IMR-90 (cell line): ENCODE results near the gene ATP2C2. TPM values are rescaled to one million over a fixed set of nuclear protein-coding genes. Genes with fewer than 3 reads are reported as not detected.

ENCODE experiments used
- ATAC-seq: fragments of 200-7000 bp; cut with Tn5 transposase; 2 replicates; pipeline ENCODE4 v1.9.1; 2020; ENCODE audit warnings: low read depth, mild to moderate bottlenecking, moderate library complexity
- BruUV-seq: library from RNA; stranded (reverse); fragments of 400-500 nt; replicated peaks from 2 replicates; lab custom pipeline; 2021; lab: Mats Ljungman, UMichigan
- CTCF ChIA-PET: fragments of 300-600 bp; formaldehyde crosslinking; extraction: SDS; loops from one replicate; lab custom pipeline; 2021; ENCODE audit warnings: antibody characterized with exemption; lab: Yijun Ruan, JAX
- POLR2A ChIA-PET: fragments of 300-600 bp; sonication (Branson Sonifier 250); formaldehyde crosslinking; loops from one replicate; lab custom pipeline; 2022; ENCODE audit warnings: antibody characterized with exemption; ENCODE audit not compliant: unreplicated experiment; lab: Charles Lee
- DNase-seq: peaks from one replicate; pipeline ENCODE4 v3.0.0; 2013
- H2AFZ ChIP-seq: replicated peaks from 2 replicates; pipeline ENCODE3; 2013; ENCODE audit warnings: low read length, mild to moderate bottlenecking; ENCODE audit not compliant: poor library complexity
- H2AK5ac ChIP-seq: 2 replicates; pipeline ENCODE4 v1.6.1; 2013; ENCODE audit warnings: low read depth, low read length, inconsistent platforms
- H2AK9ac ChIP-seq: replicated peaks from 2 replicates; pipeline ENCODE3; 2013; ENCODE audit warnings: mild to moderate bottlenecking, low read depth, low read length, moderate library complexity; ENCODE audit not compliant: poor library complexity
- H2BK120ac ChIP-seq: 2 replicates; pipeline ENCODE4 v1.6.1; 2013; ENCODE audit warnings: low read depth, low read length, inconsistent platforms
- H2BK15ac ChIP-seq: 3 replicates; pipeline ENCODE4 v1.6.1; 2013; ENCODE audit warnings: low read depth, low read length, inconsistent platforms
- H2BK20ac ChIP-seq: 2 replicates; pipeline ENCODE4 v1.6.1; 2013; ENCODE audit warnings: low read depth, mild to moderate bottlenecking, inconsistent platforms, low read length, moderate library complexity
- H2BK5ac ChIP-seq: 2 replicates; pipeline ENCODE4 v1.6.1; 2013; ENCODE audit warnings: mild to moderate bottlenecking, low read depth, low read length, inconsistent platforms; ENCODE audit not compliant: poor library complexity, severe bottlenecking
- H3K14ac ChIP-seq: replicated peaks from 2 replicates; pipeline ENCODE4 v1.6.1; 2013; ENCODE audit warnings: low read depth, low read length, inconsistent platforms
- H3K18ac ChIP-seq: 2 replicates; pipeline ENCODE4 v1.6.1; 2013; ENCODE audit warnings: low read depth, low read length, control low read depth
- H3K23ac ChIP-seq: 2 replicates; pipeline ENCODE4 v1.6.1; 2013; ENCODE audit warnings: low read depth, low read length, inconsistent platforms
- H3K27ac ChIP-seq: 2 replicates; pipeline ENCODE4 v1.5.1; 2013; ENCODE audit warnings: mild to moderate bottlenecking, control low read depth, low read length; ENCODE audit not compliant: insufficient read depth
- H3K27me3 ChIP-seq: 2 replicates; pipeline ENCODE4 v1.6.1; 2013; ENCODE audit warnings: low read length; ENCODE audit not compliant: control insufficient read depth, insufficient read depth
- H3K36me3 ChIP-seq: 2 replicates; pipeline ENCODE4 v1.6.1; 2013; ENCODE audit warnings: low read length, mixed read lengths; ENCODE audit not compliant: control insufficient read depth, insufficient read depth
- H3K4ac ChIP-seq: 2 replicates; pipeline ENCODE4 v1.6.1; 2013; ENCODE audit warnings: low read depth, low read length, inconsistent platforms
- H3K4me1 ChIP-seq: 2 replicates; pipeline ENCODE4 v1.6.1; 2013; ENCODE audit warnings: low read length, mixed read lengths; ENCODE audit not compliant: control insufficient read depth, insufficient read depth
- H3K4me2 ChIP-seq: 2 replicates; pipeline ENCODE4 v1.6.1; 2013; ENCODE audit warnings: low read depth, mild to moderate bottlenecking, control low read depth, low read length, moderate library complexity
- H3K4me3 ChIP-seq: 2 replicates; pipeline ENCODE4 v1.5.1; 2013; ENCODE audit warnings: low read depth, mild to moderate bottlenecking, control low read depth, low read length, moderate library complexity; ENCODE audit not compliant: insufficient read depth
- H3K56ac ChIP-seq: 2 replicates; pipeline ENCODE4 v1.6.1; 2013; ENCODE audit warnings: low read length, inconsistent platforms; ENCODE audit not compliant: insufficient read depth; ENCODE audit errors: extremely low read depth
- H3K79me1 ChIP-seq, 2 experiments: 2 replicates each; pipeline ENCODE4 v1.6.1; 2013; ENCODE audit warnings: low read length in 2 of 2, inconsistent platforms in 1 of 2, low read depth in 1 of 2
- H3K9ac ChIP-seq: 2 replicates; pipeline ENCODE4 v1.6.1; 2013; ENCODE audit warnings: low read depth, low read length, control low read depth
- H3K9me1 ChIP-seq: 2 replicates; pipeline ENCODE4 v1.6.1; 2013; ENCODE audit warnings: low read length, inconsistent platforms; ENCODE audit not compliant: insufficient read depth
- H3K9me3 ChIP-seq: 2 replicates; pipeline ENCODE4 v1.6.1; 2013; ENCODE audit warnings: low read length; ENCODE audit not compliant: control insufficient read depth, insufficient read depth
- H4K20me1 ChIP-seq: 2 replicates; pipeline ENCODE4 v1.6.1; 2013; ENCODE audit warnings: low read length, inconsistent platforms; ENCODE audit not compliant: insufficient read depth
- H4K5ac ChIP-seq: 2 replicates; pipeline ENCODE4 v1.6.1; 2013; ENCODE audit warnings: mild to moderate bottlenecking, low read depth, low read length, control low read depth
- H4K8ac ChIP-seq, 2 experiments: 2 replicates each; pipeline ENCODE4 v1.6.1; 2013; ENCODE audit warnings: low read depth in 2 of 2, low read length in 2 of 2, control low read depth in 1 of 2, inconsistent platforms in 1 of 2
- H4K91ac ChIP-seq: 2 replicates; pipeline ENCODE4 v1.6.1; 2013; ENCODE audit warnings: low read depth, low read length, inconsistent platforms; ENCODE audit not compliant: insufficient read depth
- BHLHE40 ChIP-seq: fragments of 150-350 bp; IDR thresholded peaks from 2 replicates; pipeline ENCODE4 v1.6.1; 2016; ENCODE audit warnings: mild to moderate bottlenecking, low read depth, low read length
- CHD1 ChIP-seq: IDR thresholded peaks from 2 replicates; pipeline ENCODE4 v1.6.1; 2012; ENCODE audit warnings: low read depth, low read length, improper control_type of control experiment
- CTCF ChIP-seq: conservative IDR thresholded peaks from 2 replicates; pipeline ENCODE4 v1.5.1; 2012; ENCODE audit warnings: mild to moderate bottlenecking, low read depth, low read length, improper control_type of control experiment
- ELK1 ChIP-seq: fragments of 150-350 bp; IDR thresholded peaks from 2 replicates; pipeline ENCODE4 v1.6.1; 2016; ENCODE audit warnings: low read depth, mild to moderate bottlenecking, low read length, moderate library complexity, borderline replicate concordance
- FOS ChIP-seq: fragments of 150-350 bp; IDR thresholded peaks from 2 replicates; pipeline ENCODE4 v1.6.1; 2016; ENCODE audit warnings: low read depth, low read length
- MAZ ChIP-seq: IDR thresholded peaks from 2 replicates; pipeline ENCODE4 v1.6.1; 2012; ENCODE audit warnings: low read depth, mild to moderate bottlenecking, low read length, improper control_type of control experiment, moderate library complexity, borderline replicate concordance
- MXI1 ChIP-seq: IDR thresholded peaks from 2 replicates; pipeline ENCODE4 v1.6.1; 2012; ENCODE audit warnings: low read depth, mild to moderate bottlenecking, low read length, moderate library complexity, borderline replicate concordance
- NFE2L2 ChIP-seq: fragments of 150-350 bp; IDR thresholded peaks from 2 replicates; pipeline ENCODE4 v1.6.1; 2016; ENCODE audit warnings: low read depth, mild to moderate bottlenecking, low read length
- POLR2A ChIP-seq: IDR thresholded peaks from 2 replicates; pipeline ENCODE4 v1.6.1; 2012; ENCODE audit warnings: mild to moderate bottlenecking, low read depth, low read length
- RAD21 ChIP-seq: IDR thresholded peaks from 2 replicates; pipeline ENCODE4 v1.6.1; 2012; ENCODE audit warnings: low read length, improper control_type of control experiment
- RFX5 ChIP-seq: IDR thresholded peaks from 2 replicates; pipeline ENCODE4 v1.8.0; 2012; ENCODE audit warnings: low read depth, mild to moderate bottlenecking, low read length, moderate library complexity
- SMC3 ChIP-seq: fragments of 150-350 bp; IDR thresholded peaks from 2 replicates; pipeline ENCODE4 v1.6.1; 2016; ENCODE audit warnings: low read depth, mild to moderate bottlenecking, antibody characterized with exemption, low read length, moderate library complexity
- USF2 ChIP-seq: fragments of 150-350 bp; IDR thresholded peaks from 2 replicates; pipeline ENCODE4 v1.6.1; 2017; ENCODE audit warnings: mild to moderate bottlenecking, antibody characterized with exemption, low read length, low read depth
- WGBS, 2 experiments: methylation state at CpG; one replicate each; pipeline versions ENCODE4 v1.1.5 to v1.1.7; 2013; ENCODE audit warnings: missing lambda C conversion rate in 2 of 2; ENCODE audit not compliant: insufficient read length in 1 of 2; ENCODE audit errors: extremely low coverage in 2 of 2; 5-methylcytosine and 5-hydroxymethylcytosine counted together
- dilution Hi-C: fragments of 300-500 bp; cut with HindIII; formaldehyde crosslinking; loops from one replicate; pipeline ENCODE4 v1.14.3; 2018; ENCODE audit warnings: low sequenced_read_pairs; ENCODE audit not compliant: unreplicated experiment
- in situ Hi-C: fragments of 300-500 bp; cut with MboI; formaldehyde crosslinking; loops from 3 replicates; pipeline ENCODE4 v1.14.3; 2019; ENCODE audit warnings: low sequenced_read_pairs, inconsistent platforms, mixed read lengths
- intact Hi-C: fragments of 100-400 bp; cut with micrococcal nuclease; formaldehyde crosslinking; loops from 2 replicates; pipeline ENCODE4 v1.10.0; 2022
- polyA plus RNA-seq, 3 experiments: library from polyadenylated mRNA; depleted of rRNA; stranded (reverse); fragments of >200 nt; gene quantifications; 2 replicates each; pipeline ENCODE4 v1.2.3, GENCODE V29; 2012; ENCODE audit warnings: low replicate concordance in 1 of 3
- total RNA-seq: library from RNA; depleted of rRNA; stranded (reverse); fragments of >200 nt; gene quantifications from 2 replicates; pipeline ENCODE4 v1.2.3, GENCODE V29; 2012

ATP2C2 gene
- total and polyA plus RNA-seq, 2 of the 4 experiments (the other 2 are of a cell fraction) = not detected

- Histone ChIP-seq H3K36me3 (no peaks in the 10 kb centered on the region), H2BK15ac (no peak overlapping the region), H3K4ac (no peak overlapping the region), H3K4me3 (no peak overlapping the region), H2AK5ac (no peak overlapping the region), H4K20me1 (no peaks in the 10 kb centered on the region), H3K9ac (no peak overlapping the region), H3K27ac (no peak overlapping the region), H3K4me1 (no peaks in the 10 kb centered on the region), H3K9me1 (no peaks in the 10 kb centered on the region), H3K79me1 (no peaks in the 10 kb centered on the region), H2AFZ (peak overlapping the region; percentile 5), H4K5ac (no peak overlapping the region), H2BK5ac (no peak overlapping the region), H3K27me3 (peaks cover 27% of the 10 kb centered on the region), H4K8ac (no peak overlapping the region), H3K4me2 (no peak overlapping the region), H3K56ac (no peak overlapping the region), H4K91ac (no peak overlapping the region), H2BK20ac (no peak overlapping the region), H3K9me3 (peaks cover 11% of the 10 kb centered on the region), H3K14ac (no peak overlapping the region), H2BK120ac (no peak overlapping the region), H2AK9ac (no peak overlapping the region), H3K18ac (no peak overlapping the region), H3K23ac (no peak overlapping the region)
- in situ Hi-C loops = no loop called here
- intact Hi-C loops = no loop called here
- dilution Hi-C loops = no loop called here
- DNase-seq = no peak
- TF ChIP-seq NFE2L2 = no peak
- no peak for TF ChIP-seq USF2
- no peak for TF ChIP-seq MAZ
- TF ChIP-seq SMC3 = no peak
- TF ChIP-seq POLR2A = no peak
- no peak for TF ChIP-seq CTCF
- no peak for TF ChIP-seq BHLHE40
- TF ChIP-seq ELK1 = no peak
- TF ChIP-seq MXI1 = no peak
- no peak for TF ChIP-seq FOS
- TF ChIP-seq CHD1 = no peak
- TF ChIP-seq RAD21 = no peak
- no peak for TF ChIP-seq RFX5
- no TSS peak for BruUV-seq
- CTCF ChIA-PET = no interaction called here
- no peak for ATAC-seq
- WGBS, 2 experiments = 86% methylated on average over 3 of the region's 7 CpGs; no CpG with 5 or more reads in 1 of the 2 experiments
- POLR2A ChIA-PET = no interaction called here
Observed at GRCh38 chr16:84383106-84383505, 14.8 kb downstream of the ATP2C2 start.
